ENCODE measurements around the gene VDAC2.
"Not testable (repeated sequence)": the region's sequence is repeated elsewhere in the genome, so short reads cannot be mapped to it uniquely, and the experiment has no call there.

The VDAC2 gene

GRCh38 chr10:75176736-75177135 is 33.9 kb upstream of the VDAC2 start:
- H3K4me1 ChIP-seq (ENCODE audit: insufficient read depth, insufficient read length): no peaks in the 10 kb centered on the region
- TF ChIP-seq ZNF274 (IDR thresholded peaks at IDR 0.05; ENCODE audit: low read depth, low read length): no peak
- TF ChIP-seq SUZ12 (IDR thresholded peaks at IDR 0.05; ENCODE audit: extremely low read depth, insufficient read depth, insufficient read length): no peak
- TF ChIP-seq YY1 (IDR thresholded peaks at IDR 0.05; ENCODE audit: insufficient read depth, insufficient read length): no peak
- DNase-seq (ENCODE audit: low read depth, low spot score): no peak
- no peaks in the 10 kb centered on the region for H3K27me3 ChIP-seq (ENCODE audit: insufficient read depth, insufficient read length)
- H3K9me3 ChIP-seq (ENCODE audit: insufficient read depth, low read length): no peaks in the 10 kb centered on the region
- H3K9ac ChIP-seq (ENCODE audit: insufficient read length, low read depth): no peak overlapping the region
- peaks cover 12% of the 10 kb centered on the region for H3K36me3 ChIP-seq (ENCODE audit: insufficient read depth, insufficient read length, low read length)
- no peak overlapping the region for H3K4me3 ChIP-seq (ENCODE audit: insufficient read length, low read depth)

- Histone ChIP-seq H3K9me3 (ENCODE audit: insufficient read depth, low read length) (no peaks in the 10 kb centered on the region), H3K4me1 (ENCODE audit: insufficient read depth, insufficient read length) (no peaks in the 10 kb centered on the region), H3K4me3 (ENCODE audit: insufficient read length, low read depth) (no peak overlapping the region), H3K36me3 (ENCODE audit: insufficient read depth, insufficient read length, low read length) (peaks cover 12% of the 10 kb centered on the region), H3K27me3 (ENCODE audit: insufficient read depth, insufficient read length) (no peaks in the 10 kb centered on the region), H3K9ac (ENCODE audit: insufficient read length, low read depth) (no peak overlapping the region)
- DNase-seq (ENCODE audit: low read depth, low spot score): no peak
- TF ChIP-seq ZNF274 (IDR thresholded peaks at IDR 0.05; ENCODE audit: low read depth, low read length): no peak
- TF ChIP-seq YY1 (IDR thresholded peaks at IDR 0.05; ENCODE audit: insufficient read depth, insufficient read length): no peak
- TF ChIP-seq SUZ12 (IDR thresholded peaks at IDR 0.05; ENCODE audit: extremely low read depth, insufficient read depth, insufficient read length): no peak
These were observed 30.9 kb upstream of the VDAC2 start for GRCh38 chr10:75179657-75180177.

- Histone ChIP-seq H3K9me3 (ENCODE audit: insufficient read depth, low read length) (no peaks in the 10 kb centered on the region), H3K4me1 (ENCODE audit: insufficient read depth, insufficient read length) (no peaks in the 10 kb centered on the region), H3K9ac (ENCODE audit: insufficient read length, low read depth) (no peak overlapping the region), H3K4me3 (ENCODE audit: insufficient read length, low read depth) (no peak overlapping the region), H3K27me3 (ENCODE audit: insufficient read depth, insufficient read length) (no peaks in the 10 kb centered on the region), H3K36me3 (ENCODE audit: insufficient read depth, insufficient read length, low read length) (peaks cover 12% of the 10 kb centered on the region)
- no peak for TF ChIP-seq YY1 (IDR thresholded peaks at IDR 0.05; ENCODE audit: insufficient read depth, insufficient read length)
- TF ChIP-seq ZNF274 (IDR thresholded peaks at IDR 0.05; ENCODE audit: low read depth, low read length): no peak
- no peak for TF ChIP-seq SUZ12 (IDR thresholded peaks at IDR 0.05; ENCODE audit: extremely low read depth, insufficient read depth, insufficient read length)
- DNase-seq (ENCODE audit: low read depth, low spot score): no peak
These were observed 30.0 kb upstream of the VDAC2 start for GRCh38 chr10:75180592-75180991.

GRCh38 chr10:75181073-75181472 is 29.5 kb upstream of the VDAC2 start:
- Histone ChIP-seq H3K27me3 (ENCODE audit: insufficient read depth, insufficient read length) (no peaks in the 10 kb centered on the region), H3K4me3 (ENCODE audit: insufficient read length, low read depth) (no peak overlapping the region), H3K9me3 (ENCODE audit: insufficient read depth, low read length) (no peaks in the 10 kb centered on the region), H3K4me1 (ENCODE audit: insufficient read depth, insufficient read length) (no peaks in the 10 kb centered on the region), H3K36me3 (ENCODE audit: insufficient read depth, insufficient read length, low read length) (peaks cover 8% of the 10 kb centered on the region), H3K9ac (ENCODE audit: insufficient read length, low read depth) (no peak overlapping the region)
- no peak for DNase-seq (ENCODE audit: low read depth, low spot score)
- TF ChIP-seq YY1 (IDR thresholded peaks at IDR 0.05; ENCODE audit: insufficient read depth, insufficient read length): no peak
- TF ChIP-seq ZNF274 (IDR thresholded peaks at IDR 0.05; ENCODE audit: low read depth, low read length): no peak

GRCh38 chr10:75186310-75186709 is 24.3 kb upstream of the VDAC2 start:
- Histone ChIP-seq H3K4me1 (ENCODE audit: insufficient read depth, insufficient read length) (no peaks in the 10 kb centered on the region), H3K4me3 (ENCODE audit: insufficient read length, low read depth) (no peak overlapping the region), H3K9ac (ENCODE audit: insufficient read length, low read depth) (no peak overlapping the region), H3K36me3 (ENCODE audit: insufficient read depth, insufficient read length, low read length) (no peaks in the 10 kb centered on the region), H3K27me3 (ENCODE audit: insufficient read depth, insufficient read length) (no peaks in the 10 kb centered on the region), H3K9me3 (ENCODE audit: insufficient read depth, low read length) (no peaks in the 10 kb centered on the region)
- no peak for TF ChIP-seq SUZ12 (IDR thresholded peaks at IDR 0.05; ENCODE audit: extremely low read depth, insufficient read depth, insufficient read length)
- no peak for TF ChIP-seq ZNF274 (IDR thresholded peaks at IDR 0.05; ENCODE audit: low read depth, low read length)
- TF ChIP-seq YY1 (IDR thresholded peaks at IDR 0.05; ENCODE audit: insufficient read depth, insufficient read length): no peak
- DNase-seq (ENCODE audit: low read depth, low spot score): no peak

GRCh38 chr10:75187961-75188426 is 22.6 kb upstream of the VDAC2 start:
- Histone ChIP-seq H3K36me3 (ENCODE audit: insufficient read depth, insufficient read length, low read length) (no peaks in the 10 kb centered on the region), H3K4me1 (ENCODE audit: insufficient read depth, insufficient read length) (peaks cover 3% of the 10 kb centered on the region), H3K27me3 (ENCODE audit: insufficient read depth, insufficient read length) (no peaks in the 10 kb centered on the region), H3K9me3 (ENCODE audit: insufficient read depth, low read length) (no peaks in the 10 kb centered on the region), H3K9ac (ENCODE audit: insufficient read length, low read depth) (no peak overlapping the region), H3K4me3 (ENCODE audit: insufficient read length, low read depth) (no peak overlapping the region)
- TF ChIP-seq ZNF274 (IDR thresholded peaks at IDR 0.05; ENCODE audit: low read depth, low read length) (no peak), SUZ12 (IDR thresholded peaks at IDR 0.05; ENCODE audit: extremely low read depth, insufficient read depth, insufficient read length) (no peak)
- DNase-seq (ENCODE audit: low read depth, low spot score): peak; percentile 36

- not testable (repeated sequence) for H3K9me3 ChIP-seq (ENCODE audit: insufficient read depth, low read length); H3K4me3 ChIP-seq (ENCODE audit: insufficient read length, low read depth); H3K9ac ChIP-seq (ENCODE audit: insufficient read length, low read depth); H3K27me3 ChIP-seq (ENCODE audit: insufficient read depth, insufficient read length); H3K4me1 ChIP-seq (ENCODE audit: insufficient read depth, insufficient read length); H3K36me3 ChIP-seq (ENCODE audit: insufficient read depth, insufficient read length, low read length); DNase-seq (ENCODE audit: low read depth, low spot score)
These were observed 22.1 kb upstream of the VDAC2 start for GRCh38 chr10:75188522-75188921.
